Spleen (tissue), 11 donors: ENCODE data around the gene ZNF678. TPM values are rescaled to one million over a fixed set of nuclear protein-coding genes. Genes with fewer than 3 reads are reported as not detected.

Experiments
- DNase-seq: peaks from one replicate; pipeline ENCODE4 v3.0.0-alpha.2; 2020
- H3K27ac ChIP-seq, 8 donors: fragments of 200-600 bp; sonication (generic) in 7 of 8; 1 replicate in 4 of 8; 2 replicates in 4 of 8; pipeline versions ENCODE4 v1.5.0 to v1.8.0; 2016 to 2021; ENCODE audit warnings: inconsistent platforms in 4 of 8, mild to moderate bottlenecking in 4 of 8, moderate library complexity in 1 of 8
- H3K27me3 ChIP-seq, 7 donors: fragments of 200-600 bp; sonication (generic) in 6 of 7; replicated peaks in 1 of 7; 1 replicate in 4 of 7; 2 replicates in 3 of 7; pipeline versions ENCODE4 v1.5.0 to v1.8.0; 2016 to 2021; ENCODE audit warnings: inconsistent platforms in 3 of 7, mild to moderate bottlenecking in 1 of 7
- H3K36me3 ChIP-seq, 6 donors: fragments of 200-600 bp; sonication (generic) in 5 of 6; 1 replicate in 4 of 6; 2 replicates in 2 of 6; pipeline versions ENCODE4 v1.5.0 to v1.8.0; 2016 to 2021; ENCODE audit warnings: inconsistent platforms in 2 of 6
- H3K4me1 ChIP-seq, 6 donors: fragments of 200-600 bp; sonication (generic) in 5 of 6; 1 replicate in 3 of 6; 2 replicates in 3 of 6; pipeline versions ENCODE4 v1.5.0 to v1.8.0; 2016 to 2021; ENCODE audit warnings: inconsistent platforms in 3 of 6
- H3K4me3 ChIP-seq, 8 donors: fragments of 200-600 bp; sonication (generic) in 7 of 8; 1 replicate in 4 of 8; 2 replicates in 4 of 8; pipeline versions ENCODE4 v1.5.0 to v1.8.0; 2016 to 2021; ENCODE audit warnings: inconsistent platforms in 4 of 8, mild to moderate bottlenecking in 4 of 8, moderate library complexity in 2 of 8
- H3K9me3 ChIP-seq, 8 donors: fragments of 200-600 bp; sonication (generic) in 7 of 8; 1 replicate in 4 of 8; 2 replicates in 4 of 8; pipeline versions ENCODE4 v1.5.0 to v1.8.0; 2016 to 2021; ENCODE audit warnings: inconsistent platforms in 4 of 8
- POLR2A ChIP-seq, 3 donors: fragments of 450-650 bp; IDR thresholded peaks; one replicate each; pipeline ENCODE4 v1.5.1; 2017; ENCODE audit warnings: antibody characterized with exemption in 3 of 3, mild to moderate bottlenecking in 1 of 3
- POLR2AphosphoS5 ChIP-seq, 3 donors: sonication (generic); formaldehyde crosslinking; IDR thresholded peaks; one replicate each; pipeline ENCODE4 v1.5.1; 2017; ENCODE audit warnings: antibody characterized with exemption in 3 of 3
- WGBS, 5 donors: extraction: QIAGEN DNeasy Blood & Tissue Kit in 3 of 5; methylation state at CpG; one replicate each; pipeline versions ENCODE4 v1.1.5 to v1.1.7; 2013 to 2018; 5-methylcytosine and 5-hydroxymethylcytosine counted together
- intact Hi-C: fragments of 100-400 bp; cut with DNase I; formaldehyde crosslinking; loops from one replicate; pipeline ENCODE4 v1.15.0; 2023; ENCODE audit warnings: low total_unique reads
- polyA plus RNA-seq, 3 donors: library from polyadenylated mRNA; stranded (reverse); fragments of 200-250 nt; gene quantifications; one replicate each; pipeline ENCODE4 v1.2.1, GENCODE V29; 2013
- total RNA-seq, 7 donors: library from RNA; depleted of rRNA in 3 of 7; stranded (reverse); fragments of >200 nt in 3 of 7; fragmentation: NEBNext Ultra II Directional in 4 of 7; extraction: Animal tissue kit (Norgen Biotek cat#: 25700) in 4 of 7; gene quantifications; one replicate each; pipeline versions ENCODE4 v1.1.0 to v1.2.1, GENCODE V29; 2016 to 2021
- TF ChIP-seq, protein P1 (sequence below), 11 experiments: fragments of 200-600 bp in 7 of 11; fragments of 450-650 bp in 4 of 11; sonication (generic) in 4 of 11; IDR thresholded peaks in 8 of 11; conservative IDR thresholded peaks in 3 of 11; 1 replicate in 7 of 11; 2 replicates in 4 of 11; pipeline versions ENCODE4 v1.4.0 to v1.8.0; 2016 to 2021; ENCODE audit warnings: antibody characterized with exemption in 11 of 11, inconsistent platforms in 4 of 11, mild to moderate bottlenecking in 1 of 11
- donor health status: healthy with polysubstance abuse.
- donor health status: DM: no; HTN: no; CAD: no; lungs with moderate emphysema.
- donor health status: DM: no; HTN: no; CAD: no.
- donor health status: Bipolar disorder and iron deficiency.
- donor health status: healthy.
- donor health status: DM: no; HTN: no; CAD: no.
- donor health status: DM: yes; HTN: yes; CAD: no.

ZNF678 gene
- total and polyA plus RNA-seq, 10 donors: 1.5 to 24.5 (median 11.9) TPM

DNA sequence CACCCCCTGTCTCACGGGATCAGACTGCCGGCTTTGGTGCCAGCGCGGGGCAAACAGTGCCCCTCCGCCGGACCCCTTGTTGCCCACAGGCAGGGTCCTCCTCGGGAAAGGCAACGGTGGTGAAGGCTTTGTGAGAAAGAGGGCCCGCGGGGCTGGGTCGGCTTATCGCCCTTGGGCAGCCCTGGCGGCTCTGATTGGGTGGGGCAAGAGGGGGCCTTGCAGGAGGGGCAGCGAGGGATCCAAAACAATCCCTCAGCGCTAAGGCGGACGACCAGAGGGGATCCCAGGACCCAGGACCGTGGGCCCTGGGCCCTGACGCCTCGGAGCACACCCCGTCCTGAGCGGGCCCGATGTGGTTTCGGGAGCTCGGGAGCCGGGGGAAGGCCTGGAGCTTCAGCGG lies 3.9 kb upstream of the ZNF678 start:
- intact Hi-C loops: no loop called here
- Histone ChIP-seq H3K4me3 (peak overlapping the region in 2 of 8 donors; percentile 4 to 32), H3K9me3 (peaks cover 0 to 23% (median 0%) of the 10 kb centered on the region in 8 donors), H3K27me3 (peaks cover 5 to 43% (median 28%) of the 10 kb centered on the region in 7 donors), H3K4me1 (peaks cover 3 to 31% (median 7%) of the 10 kb centered on the region in 6 donors), H3K27ac (no peak overlapping the region), H3K36me3 (no peaks in the 10 kb centered on the region)
- WGBS, 5 donors: 30 to 53% (median 35%) methylated on average over 22 to 27 of the region's 27 CpGs
- TF ChIP-seq POLR2A (IDR thresholded peaks at IDR 0.05) (no peak), POLR2AphosphoS5 (IDR thresholded peaks at IDR 0.05) (no peak)
- TF ChIP-seq, protein P1, sequence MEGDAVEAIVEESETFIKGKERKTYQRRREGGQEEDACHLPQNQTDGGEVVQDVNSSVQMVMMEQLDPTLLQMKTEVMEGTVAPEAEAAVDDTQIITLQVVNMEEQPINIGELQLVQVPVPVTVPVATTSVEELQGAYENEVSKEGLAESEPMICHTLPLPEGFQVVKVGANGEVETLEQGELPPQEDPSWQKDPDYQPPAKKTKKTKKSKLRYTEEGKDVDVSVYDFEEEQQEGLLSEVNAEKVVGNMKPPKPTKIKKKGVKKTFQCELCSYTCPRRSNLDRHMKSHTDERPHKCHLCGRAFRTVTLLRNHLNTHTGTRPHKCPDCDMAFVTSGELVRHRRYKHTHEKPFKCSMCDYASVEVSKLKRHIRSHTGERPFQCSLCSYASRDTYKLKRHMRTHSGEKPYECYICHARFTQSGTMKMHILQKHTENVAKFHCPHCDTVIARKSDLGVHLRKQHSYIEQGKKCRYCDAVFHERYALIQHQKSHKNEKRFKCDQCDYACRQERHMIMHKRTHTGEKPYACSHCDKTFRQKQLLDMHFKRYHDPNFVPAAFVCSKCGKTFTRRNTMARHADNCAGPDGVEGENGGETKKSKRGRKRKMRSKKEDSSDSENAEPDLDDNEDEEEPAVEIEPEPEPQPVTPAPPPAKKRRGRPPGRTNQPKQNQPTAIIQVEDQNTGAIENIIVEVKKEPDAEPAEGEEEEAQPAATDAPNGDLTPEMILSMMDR (IDR thresholded peaks at IDR 0.05 in 8 of 11, conservative IDR thresholded peaks at IDR 0.05 in 3 of 11): no peak
- DNase-seq: no peak

DNA sequence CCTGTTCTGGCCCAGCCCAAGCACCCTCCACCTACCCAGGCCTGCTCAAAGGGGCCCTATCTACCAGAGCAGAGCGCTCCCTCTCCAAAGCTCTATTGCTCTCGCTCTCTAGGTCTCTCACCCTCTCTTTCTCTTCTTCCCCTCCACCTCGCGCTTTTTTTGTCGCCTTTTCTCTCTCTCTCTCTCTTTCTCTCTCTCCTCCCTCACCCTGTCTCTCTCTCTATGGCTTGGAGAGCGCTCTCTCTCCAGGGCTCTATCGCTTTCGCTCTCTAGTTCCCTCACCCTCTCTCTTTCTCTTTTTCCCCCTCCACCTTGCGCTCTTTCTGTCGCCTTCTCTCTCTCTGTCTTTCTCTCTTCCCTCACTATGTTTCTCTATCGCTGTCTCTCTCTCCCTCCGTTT lies 3.4 kb upstream of the ZNF678 start:
- H3K4me3 ChIP-seq: peak overlapping the region in 2 of 8 donors; percentile 4 to 32
- peaks cover 5 to 35% (median 11%) of the 10 kb centered on the region in 6 donors for H3K4me1 ChIP-seq
- DNase-seq: no peak
- WGBS, 5 donors: 64 to 76% (median 76%) methylated on average over 12 of the region's 12 CpGs
- H3K9me3 ChIP-seq: peaks cover 0 to 21% (median 0%) of the 10 kb centered on the region in 8 donors
- no peaks in the 10 kb centered on the region for H3K36me3 ChIP-seq
- no peak overlapping the region for H3K27ac ChIP-seq
- H3K27me3 ChIP-seq: peaks cover 5 to 43% (median 28%) of the 10 kb centered on the region in 7 donors
- TF ChIP-seq, protein P1 (IDR thresholded peaks at IDR 0.05 in 8 of 11, conservative IDR thresholded peaks at IDR 0.05 in 3 of 11): no peak
- TF ChIP-seq POLR2A (IDR thresholded peaks at IDR 0.05): no peak
- TF ChIP-seq POLR2AphosphoS5 (IDR thresholded peaks at IDR 0.05): no peak
- intact Hi-C loops: no loop called here

DNA sequence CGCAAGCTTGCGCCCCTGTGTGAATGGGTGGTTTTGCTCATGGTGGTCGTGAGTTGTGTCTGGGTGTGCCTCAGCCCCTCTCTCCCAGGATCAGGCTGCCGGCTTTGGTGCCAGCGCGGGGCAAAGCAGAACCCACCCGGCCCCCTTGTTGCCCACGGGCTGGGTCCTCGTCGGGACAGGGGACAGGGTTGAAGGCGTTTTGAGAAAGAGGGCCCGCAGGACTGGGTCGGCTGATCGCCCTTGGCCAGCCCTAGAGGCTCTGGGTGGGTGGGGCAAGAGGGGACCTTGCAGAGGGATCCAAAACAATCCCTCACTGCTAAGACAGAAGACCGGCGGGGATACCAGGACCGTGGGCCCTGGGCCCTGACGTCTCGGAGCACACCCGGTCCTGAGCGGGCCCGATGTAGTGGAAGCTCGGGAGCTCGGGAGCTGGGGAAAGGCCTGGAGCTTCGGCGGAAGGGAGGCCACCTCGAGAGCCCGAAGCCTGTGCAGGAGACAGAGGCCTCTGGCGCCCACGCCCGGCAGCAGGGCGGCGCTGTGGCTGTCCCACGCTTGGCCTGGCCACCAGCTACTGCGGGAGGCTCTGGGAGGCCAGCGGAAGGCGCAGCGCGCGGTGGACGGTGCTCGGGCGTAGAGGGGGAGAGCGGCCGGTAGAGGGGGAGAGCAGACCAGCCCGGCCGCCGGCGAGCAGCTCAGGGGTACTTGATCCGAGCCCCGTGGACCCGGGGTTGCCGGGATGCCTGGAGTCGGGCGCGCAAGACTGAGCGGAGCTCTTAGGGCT lies 2.8 kb upstream of the ZNF678 start:
- WGBS, 5 donors: 30 to 34% (median 32%) methylated on average over 37 to 57 of the region's 57 CpGs
- no peak overlapping the region for H3K27ac ChIP-seq
- H3K36me3 ChIP-seq: no peaks in the 10 kb centered on the region
- TF ChIP-seq POLR2AphosphoS5 (IDR thresholded peaks at IDR 0.05) (no peak), POLR2A (IDR thresholded peaks at IDR 0.05) (no peak)
- H3K9me3 ChIP-seq: peaks cover 0 to 21% (median 0%) of the 10 kb centered on the region in 8 donors
- peaks cover 5 to 43% (median 28%) of the 10 kb centered on the region in 7 donors for H3K27me3 ChIP-seq
- H3K4me1 ChIP-seq: peaks cover 5 to 40% (median 11%) of the 10 kb centered on the region in 6 donors
- intact Hi-C loops: no loop called here
- H3K4me3 ChIP-seq: peak overlapping the region in 2 of 8 donors; percentile 14 to 38
- DNase-seq: no peak

DNA sequence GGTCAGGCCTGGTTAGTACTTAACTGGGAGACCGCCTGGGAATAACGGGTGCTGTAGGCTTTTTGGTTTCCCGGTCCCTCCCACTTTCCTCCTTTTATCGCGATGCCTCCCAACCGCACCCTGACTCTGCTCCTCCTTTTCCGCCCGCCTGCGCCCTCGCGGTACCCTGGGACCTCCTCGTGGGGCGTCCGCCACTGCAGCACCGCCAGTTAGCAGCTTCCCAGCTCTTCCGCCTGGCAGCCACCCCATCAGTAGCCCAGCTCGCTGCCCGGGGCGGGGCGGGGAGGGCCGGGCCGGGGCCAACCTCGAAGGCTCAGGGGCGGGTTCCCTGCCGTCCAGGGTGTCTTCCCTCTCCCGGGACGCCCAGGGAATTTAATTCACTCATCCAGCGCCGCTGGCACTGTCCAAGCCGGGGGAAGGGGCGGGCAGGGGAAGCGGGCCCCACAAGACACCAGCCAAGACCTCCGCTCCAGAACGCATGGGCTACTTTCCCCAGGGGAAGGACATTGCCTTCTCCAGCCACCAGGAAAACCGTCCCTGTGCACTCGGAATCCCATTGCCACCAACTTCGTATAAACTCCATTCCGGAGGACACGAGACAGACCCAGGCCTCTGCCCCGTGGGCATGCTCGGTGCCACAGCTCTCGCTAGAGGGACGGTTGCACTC lies 2.0 kb upstream of the ZNF678 start:
- Histone ChIP-seq H3K27me3 (peaks cover 5 to 43% (median 28%) of the 10 kb centered on the region in 7 donors), H3K4me1 (peaks cover 5 to 40% (median 11%) of the 10 kb centered on the region in 6 donors), H3K9me3 (peaks cover 0 to 21% (median 0%) of the 10 kb centered on the region in 8 donors), H3K36me3 (no peaks in the 10 kb centered on the region), H3K27ac (no peak overlapping the region), H3K4me3 (peak overlapping the region in 2 of 8 donors; percentile 14 to 38)
- DNase-seq: no peak
- intact Hi-C loops: no loop called here
- 57 to 68% (median 63%) methylated on average over 35 to 43 of the region's 43 CpGs for WGBS, 5 donors
- no peak for TF ChIP-seq POLR2A (IDR thresholded peaks at IDR 0.05)
- TF ChIP-seq POLR2AphosphoS5 (IDR thresholded peaks at IDR 0.05): no peak
- TF ChIP-seq, protein P1 (IDR thresholded peaks at IDR 0.05 in 8 of 11, conservative IDR thresholded peaks at IDR 0.05 in 3 of 11): no peak
